ENCODE results near the gene DNAJC18.

DNA sequence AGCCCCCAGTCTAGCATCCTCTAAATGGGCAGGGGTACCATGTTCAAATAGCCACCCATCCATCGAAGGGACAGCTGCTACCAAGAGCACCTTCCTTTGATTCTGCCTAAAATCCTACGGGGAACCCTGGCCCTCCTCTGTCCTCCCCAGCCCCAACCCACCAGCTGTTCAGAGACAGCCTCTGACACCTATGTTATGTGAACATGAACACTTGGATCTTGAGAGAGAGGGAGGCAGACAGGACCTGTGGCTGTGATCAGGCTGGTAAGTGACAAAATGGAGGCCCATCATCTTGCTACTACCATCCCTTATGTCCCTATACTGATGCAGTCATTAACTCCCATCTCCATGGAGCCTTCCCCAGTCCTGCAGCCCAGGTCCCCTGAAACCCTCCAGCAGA, 64.4 kb downstream of the DNAJC18 start:
- TF ChIP-seq POLR2A (IDR thresholded peaks at IDR 0.05; ENCODE audit: low read length) (no peak), GATA1 (IDR thresholded peaks at IDR 0.05; ENCODE audit: low read depth, low read length) (no peak)
